ENCODE data around the gene TLDC2.
"Not testable (repeated sequence)": the region's sequence is repeated elsewhere in the genome, so short reads cannot be mapped to it uniquely, and the experiment has no call there.

TLDC2 gene

GRCh38 chr20:36875702-36876472 is at the start of gene TLDC2:
Gene TLDC2, plus strand, starts transcription at chr20:36876138. Its CDS starts 37 bp downstream, at chr20:36876175.
- no peak for DNase-seq (ENCODE audit: extremely low read depth in 1 of 2, low read depth in 1 of 2)

DNA sequence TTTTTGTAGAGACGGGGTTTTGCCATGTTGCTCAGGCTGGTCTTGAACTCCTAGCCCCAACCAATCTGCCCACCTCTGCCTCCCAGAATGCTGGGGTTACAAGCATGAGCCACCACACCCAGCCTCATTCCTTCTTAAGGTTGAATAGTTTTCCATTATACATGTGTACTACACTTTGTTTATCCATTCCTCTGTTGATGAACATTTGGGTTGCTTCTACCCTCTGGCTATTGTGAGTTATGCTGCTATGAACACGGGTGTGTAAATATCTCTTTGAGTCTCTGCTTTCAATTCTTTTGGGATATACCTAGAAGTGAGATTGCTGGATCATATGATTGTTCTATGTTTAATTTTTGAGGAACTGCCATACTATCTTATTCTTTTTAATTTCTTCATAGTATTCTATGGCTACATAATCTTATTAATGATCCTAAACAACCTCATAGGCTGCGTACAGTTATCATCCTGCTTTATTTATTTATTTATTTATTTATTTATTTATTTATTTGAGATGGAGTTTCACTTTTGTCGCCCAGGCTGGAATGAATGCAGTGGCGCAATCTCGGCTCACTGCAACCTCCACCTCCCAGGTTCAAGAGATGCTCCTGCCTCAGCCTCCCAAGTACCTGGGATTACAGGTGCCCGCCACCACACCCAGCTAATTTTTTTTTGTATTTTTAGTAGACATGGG is 49.2 kb upstream of the TLDC2 start:
- no peak for DNase-seq (ENCODE audit: extremely low read depth in 1 of 2, low read depth in 1 of 2)

DNA sequence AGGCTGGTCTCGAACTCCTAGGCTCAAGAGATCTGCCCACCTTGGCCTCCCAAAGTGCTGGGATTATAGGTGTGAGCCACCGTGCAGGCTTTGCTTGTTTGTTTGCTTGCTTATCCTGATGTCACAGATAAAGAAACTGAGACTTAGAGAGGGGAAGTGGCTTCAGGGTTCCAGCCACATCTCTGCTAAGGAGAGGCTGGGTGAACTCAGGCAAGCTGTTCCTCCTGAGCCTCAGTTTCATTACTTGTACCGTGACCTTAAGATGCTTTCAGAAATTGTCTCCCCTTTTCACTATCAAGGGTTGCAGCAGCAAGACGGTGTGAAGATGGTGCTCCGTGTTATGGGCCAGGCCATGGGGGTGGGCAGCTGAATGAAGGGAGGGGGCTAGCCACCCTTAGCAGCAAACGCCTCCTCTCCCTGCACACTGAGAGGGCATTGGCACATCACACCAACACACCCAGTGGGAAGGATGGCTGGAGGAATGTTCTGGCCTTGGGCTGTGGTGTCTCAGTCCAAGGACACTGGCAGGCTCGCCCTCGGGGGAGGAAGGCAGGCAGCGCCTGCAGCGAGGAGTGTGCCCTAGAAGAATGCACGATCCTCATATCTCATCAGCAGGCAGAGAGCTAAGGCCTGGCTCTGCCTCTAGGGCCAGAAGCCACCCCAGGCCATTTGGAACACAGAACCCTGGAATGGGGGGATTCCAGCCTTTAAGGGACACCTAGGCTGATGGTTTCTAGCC is 48.2 kb upstream of the TLDC2 start:
- no peak for DNase-seq (ENCODE audit: extremely low read depth in 1 of 2, low read depth in 1 of 2)

DNA sequence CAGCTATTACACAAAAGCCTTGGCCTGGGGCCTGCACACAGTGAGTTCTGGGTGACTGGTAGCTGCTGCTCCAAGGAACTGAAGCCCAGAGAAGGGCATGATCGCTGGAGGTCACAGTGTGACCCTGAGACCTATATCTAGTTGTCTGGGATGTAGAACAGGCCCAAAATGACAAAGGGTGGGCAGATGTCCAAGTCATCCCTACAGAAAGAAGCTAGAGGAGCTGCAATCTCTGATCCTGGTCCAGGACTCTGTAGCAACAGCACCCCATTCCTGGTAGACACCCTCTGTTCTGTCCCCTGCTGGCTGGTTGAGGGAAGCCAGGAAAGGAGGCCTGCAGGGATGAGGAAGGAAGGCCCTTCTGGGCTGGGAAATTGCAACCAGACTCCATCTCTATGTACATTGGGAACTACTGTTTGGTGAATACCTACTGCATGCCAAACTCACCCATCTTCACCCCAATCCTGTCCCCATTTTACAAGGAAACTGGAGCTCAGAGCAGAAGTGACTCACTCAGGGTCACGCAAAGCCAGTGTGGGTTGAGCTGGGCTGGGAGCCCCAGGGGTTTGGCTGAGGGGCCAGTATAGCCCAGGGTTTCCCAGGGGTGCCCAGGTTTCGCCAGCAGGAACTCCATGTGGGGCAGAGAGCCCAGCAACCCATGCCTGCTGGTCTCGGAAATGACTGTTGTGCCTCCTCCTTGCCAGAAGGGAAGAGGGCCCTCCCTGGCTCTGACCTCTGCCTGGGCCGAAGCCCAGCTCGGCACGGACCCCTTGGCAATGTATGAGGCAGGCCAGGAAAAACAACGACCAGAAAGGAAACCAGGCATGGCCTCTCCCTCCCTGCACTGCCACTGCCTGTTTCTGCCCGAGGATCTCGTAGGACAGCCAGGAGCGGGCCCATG is 44.9 kb upstream of the TLDC2 start:
- DNase-seq (ENCODE audit: extremely low read depth in 1 of 2, low read depth in 1 of 2) = no peak

GRCh38 chr20:36832791-36833190 is 43.1 kb upstream of the TLDC2 start:
- DNase-seq (ENCODE audit: extremely low read depth in 1 of 2, low read depth in 1 of 2) = no peak

DNA sequence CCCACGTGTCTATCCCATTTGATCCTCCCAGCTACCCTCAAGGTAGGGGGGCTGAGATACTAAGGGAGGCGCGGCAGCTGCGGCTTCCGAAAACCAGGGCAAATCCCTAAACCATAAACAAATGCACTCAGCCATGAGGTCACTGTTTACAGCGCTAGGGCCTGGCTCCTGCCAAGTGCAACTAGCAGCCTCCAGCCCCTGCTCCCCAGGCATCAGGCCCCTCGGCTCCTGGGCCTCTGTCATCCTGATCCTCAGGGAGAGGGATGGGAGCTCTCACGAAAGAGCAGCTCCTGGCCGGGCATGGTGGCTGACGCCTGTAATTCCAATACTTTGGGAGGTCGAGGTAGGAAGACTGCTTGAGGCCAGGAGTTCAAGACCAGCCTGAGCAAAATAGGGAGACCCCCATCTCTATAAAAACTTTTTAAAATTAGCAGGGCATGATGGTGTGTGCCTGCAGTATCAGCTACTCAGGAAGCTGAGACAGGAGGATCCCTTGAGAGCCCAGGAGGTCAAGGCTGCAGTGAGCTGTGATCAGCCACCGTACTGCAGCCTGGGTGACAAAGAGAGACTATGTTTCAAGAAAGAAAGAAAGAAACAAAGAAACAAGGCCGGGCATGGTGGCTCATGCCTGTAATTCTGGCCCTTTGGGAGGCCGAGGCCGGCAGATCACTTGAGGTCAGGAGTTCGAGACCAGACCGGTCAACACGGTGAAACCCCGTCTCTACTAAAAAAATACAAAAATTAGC is 42.5 kb upstream of the TLDC2 start:
- no peak for DNase-seq (ENCODE audit: extremely low read depth in 1 of 2, low read depth in 1 of 2)

GRCh38 chr20:36835025-36835424 is 40.9 kb upstream of the TLDC2 start:
- DNase-seq (ENCODE audit: extremely low read depth in 1 of 2, low read depth in 1 of 2) = no peak

DNA sequence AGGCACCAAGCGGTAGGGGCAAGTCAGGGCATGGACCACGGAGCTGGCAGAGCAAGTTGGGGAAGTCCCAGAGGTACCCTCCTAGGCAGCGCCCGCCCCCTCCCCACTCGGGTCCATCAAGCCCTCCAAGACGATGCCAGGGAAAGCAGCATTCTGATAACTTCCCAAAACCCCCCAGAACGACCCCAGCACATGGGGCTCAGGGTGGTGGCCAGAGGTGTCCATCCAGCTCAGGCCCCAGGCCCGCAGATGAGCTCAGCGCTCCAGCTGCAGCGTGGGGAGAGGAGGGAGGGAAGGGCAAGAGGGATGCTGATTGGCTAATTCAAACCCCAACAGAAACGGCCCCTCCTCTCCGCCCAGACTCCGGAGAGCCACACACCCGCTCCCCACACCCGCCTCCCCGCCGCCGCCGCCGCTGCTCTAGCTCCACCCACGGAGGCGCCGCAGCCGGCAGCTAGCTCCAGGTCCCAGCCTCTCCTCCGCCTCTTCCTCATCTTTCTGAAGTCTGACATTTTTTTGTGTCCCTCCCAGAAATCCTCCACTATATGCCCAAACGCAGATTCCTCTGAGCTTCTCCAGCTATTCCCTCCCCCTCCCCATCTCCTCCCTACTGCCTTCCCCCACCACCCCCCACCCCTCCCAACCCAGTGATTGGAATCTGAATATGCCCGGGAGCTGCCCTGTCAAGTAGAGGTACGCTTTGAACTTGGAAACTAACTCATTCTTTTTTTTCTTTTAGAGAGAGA is 40.3 kb upstream of the TLDC2 start:
- peak; percentile 46 to 70 for DNase-seq (ENCODE audit: extremely low read depth in 1 of 2, low read depth in 1 of 2)

DNA sequence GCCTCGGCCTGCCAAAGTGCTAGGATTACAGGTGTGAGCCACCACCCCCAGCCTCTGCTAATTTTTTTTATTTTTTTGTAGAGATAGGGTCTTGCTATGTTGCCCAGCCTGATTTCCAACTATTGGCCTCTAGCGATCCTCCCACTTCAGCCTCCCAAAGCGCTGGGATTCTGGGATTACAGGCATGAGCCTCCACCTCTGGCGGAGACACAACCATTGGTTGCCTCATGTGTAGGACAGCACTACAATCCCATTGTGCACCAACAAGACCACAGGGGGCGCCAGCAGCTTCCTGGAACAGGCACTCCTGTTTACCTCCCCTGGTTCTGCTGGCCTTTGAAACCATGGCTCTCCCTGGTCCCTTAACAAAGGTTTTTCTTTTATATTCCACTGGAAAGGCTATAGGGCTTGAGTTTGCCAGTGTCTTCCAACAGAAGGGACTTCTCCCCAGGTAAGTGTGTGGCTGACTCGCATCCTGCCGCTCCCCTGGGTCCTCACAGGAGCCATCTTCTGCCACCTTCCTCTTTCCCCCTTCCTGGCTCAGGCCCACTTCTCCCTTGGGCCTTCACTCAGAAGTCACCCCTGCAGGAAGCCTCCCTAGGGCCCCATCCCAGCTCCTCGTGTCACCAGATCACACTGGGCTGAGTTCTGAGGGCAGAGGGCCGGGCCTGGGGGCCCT is 39.2 kb upstream of the TLDC2 start:
- no peak for DNase-seq (ENCODE audit: extremely low read depth in 1 of 2, low read depth in 1 of 2)

- not testable (repeated sequence) for DNase-seq (ENCODE audit: extremely low read depth in 1 of 2, low read depth in 1 of 2)
These were observed 37.6 kb upstream of the TLDC2 start for GRCh38 chr20:36838376-36838775.

DNA sequence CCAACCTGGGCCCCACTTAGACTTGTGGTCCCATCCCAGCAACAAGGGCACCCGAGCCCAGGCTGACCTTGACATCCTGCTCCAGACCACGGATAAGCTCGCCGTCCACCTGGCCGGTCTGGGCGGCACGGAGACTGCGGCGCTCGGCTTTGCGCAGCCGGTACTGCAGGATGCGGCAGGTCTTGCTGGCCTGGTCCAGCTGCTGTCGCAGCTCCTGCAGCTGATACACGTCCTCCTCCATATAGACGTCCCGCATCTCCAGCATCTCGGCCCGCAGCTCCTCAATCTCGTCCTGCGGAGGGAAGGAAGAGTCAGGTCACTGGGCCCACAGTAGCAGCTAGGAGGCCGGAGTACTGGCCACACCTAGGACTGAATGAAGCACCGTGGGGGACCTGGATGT is 36.8 kb upstream of the TLDC2 start:
- no peak for DNase-seq (ENCODE audit: extremely low read depth in 1 of 2, low read depth in 1 of 2)

- DNase-seq (ENCODE audit: extremely low read depth in 1 of 2, low read depth in 1 of 2) = not testable (repeated sequence)
These were observed 34.9 kb upstream of the TLDC2 start for GRCh38 chr20:36841030-36841429.

DNA sequence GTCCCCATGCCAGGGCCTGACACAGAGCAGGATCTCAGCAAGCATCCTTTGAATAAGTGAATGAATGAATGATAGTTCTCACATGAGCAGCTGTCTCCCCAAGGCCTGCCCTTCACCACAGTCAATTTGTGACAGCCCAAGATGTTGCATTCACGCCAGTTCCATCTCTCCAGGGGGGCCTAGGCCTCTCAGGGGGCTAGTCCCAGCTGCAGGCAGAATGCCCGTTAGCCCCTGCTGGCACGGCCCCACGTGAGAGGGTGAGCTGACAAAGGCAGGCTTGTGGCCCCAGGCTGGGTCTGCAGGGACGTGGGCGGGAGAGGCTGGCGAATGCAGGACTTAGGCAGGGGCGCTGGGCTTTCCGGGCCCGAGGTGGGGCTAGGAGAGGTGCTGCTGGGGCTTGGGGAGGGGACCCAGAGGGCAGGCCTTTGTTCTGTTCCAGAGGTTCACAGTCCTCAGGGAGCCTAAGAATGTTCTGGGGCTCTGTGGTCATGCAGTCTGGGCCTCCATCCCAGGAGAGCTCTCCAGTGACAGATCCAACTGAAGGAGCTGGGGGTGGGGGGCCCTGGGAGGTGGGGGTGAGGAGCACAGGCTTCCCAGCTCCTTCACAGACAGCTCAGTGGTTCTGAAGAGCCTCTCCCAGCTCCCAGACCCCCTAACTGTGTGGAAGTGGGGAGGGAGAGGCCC is 30.5 kb upstream of the TLDC2 start:
- DNase-seq (ENCODE audit: extremely low read depth in 1 of 2, low read depth in 1 of 2) = no peak

- no peak for DNase-seq (ENCODE audit: extremely low read depth in 1 of 2, low read depth in 1 of 2)
These were observed 28.8 kb upstream of the TLDC2 start for GRCh38 chr20:36847009-36847709.

- DNase-seq (ENCODE audit: extremely low read depth in 1 of 2, low read depth in 1 of 2) = no peak
These were observed 28.3 kb upstream of the TLDC2 start for GRCh38 chr20:36847710-36848040.

GRCh38 chr20:36848078-36848660 is 27.8 kb upstream of the TLDC2 start:
- DNase-seq (ENCODE audit: extremely low read depth in 1 of 2, low read depth in 1 of 2) = no peak

DNA sequence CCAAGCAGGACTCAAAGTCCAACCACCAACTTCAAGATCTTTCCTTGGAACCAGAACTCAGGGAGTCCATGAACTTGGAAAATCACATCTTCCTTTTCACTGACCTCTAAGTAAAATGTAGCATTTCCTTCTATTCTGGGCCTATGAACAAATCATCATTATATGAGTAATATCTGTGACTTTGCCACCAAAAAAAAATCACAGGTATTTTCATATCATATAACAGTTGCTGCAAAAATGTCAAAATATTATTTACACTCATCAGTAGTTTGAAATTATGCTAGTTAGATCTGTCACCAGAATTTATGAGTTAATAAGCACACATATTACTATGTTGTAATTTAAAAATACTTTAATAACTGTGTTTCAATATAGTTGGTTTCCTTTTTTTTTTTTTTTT is 27.3 kb upstream of the TLDC2 start:
- DNase-seq (ENCODE audit: extremely low read depth in 1 of 2, low read depth in 1 of 2) = no peak
